GM19463 (cell line): ENCODE results near the gene FBXL2.
"Not testable (repeated sequence)": the region's sequence is repeated elsewhere in the genome, so short reads cannot be mapped to it uniquely, and the experiment has no call there.

Source experiments
- ATAC-seq: cut with Tn5 transposase; IDR thresholded peaks from one replicate; pipeline ENCODE4 v1.9.1; 2021; ENCODE audit warnings: mild to moderate bottlenecking, moderate library complexity; ENCODE audit not compliant: unreplicated experiment

The FBXL2 gene

GRCh38 chr3:33426630-33427317 lies 149.5 kb downstream of the FBXL2 start:
- no peak for ATAC-seq

- no peak for ATAC-seq
Observed at GRCh38 chr3:33428734-33429133, 151.5 kb downstream of the FBXL2 start.

- ATAC-seq = not testable (repeated sequence)
Observed at GRCh38 chr3:33429306-33429705, 152.1 kb downstream of the FBXL2 start.

- no peak for ATAC-seq
Observed at GRCh38 chr3:33430061-33430460, 152.8 kb downstream of the FBXL2 start.

GRCh38 chr3:33430571-33430970 lies 153.3 kb downstream of the FBXL2 start:
- ATAC-seq = no peak

- no peak for ATAC-seq
Observed at GRCh38 chr3:33433843-33434242, 156.6 kb downstream of the FBXL2 start.
